HG03108 (cell line): ENCODE measurements around the gene DYNC1I1.
A peak's percentile ranks its signal among the peaks of the same experiment; 100 is the strongest.

Experiments used
- ATAC-seq: cut with Tn5 transposase; IDR thresholded peaks from one replicate; pipeline ENCODE4 v1.9.1; 2021; ENCODE audit warnings: moderate library complexity; ENCODE audit not compliant: unreplicated experiment

DYNC1I1 gene

DNA sequence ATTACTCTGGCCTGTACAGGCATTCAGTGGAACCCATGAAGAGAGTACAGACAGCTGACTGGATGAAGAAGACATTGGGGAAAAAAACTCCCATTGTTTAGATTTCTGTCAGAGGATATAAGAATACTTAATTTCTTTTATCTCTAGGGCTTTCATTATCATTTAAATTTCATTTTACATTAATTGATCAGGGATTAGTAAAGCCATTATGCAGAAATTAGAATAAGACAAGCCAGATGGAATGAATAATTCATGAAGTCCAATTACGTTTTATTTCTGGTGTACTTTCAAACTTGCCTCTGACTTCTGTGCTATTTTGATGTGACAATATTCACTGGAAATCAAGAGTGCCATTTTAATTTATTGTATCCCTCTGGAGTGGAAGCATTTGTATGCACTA lies 302.5 kb downstream of the DYNC1I1 start:
- ATAC-seq, result no peak

- peak; percentile 69 for ATAC-seq
Observed at GRCh38 chr7:96075510-96076349, 303.4 kb downstream of the DYNC1I1 start.

DNA sequence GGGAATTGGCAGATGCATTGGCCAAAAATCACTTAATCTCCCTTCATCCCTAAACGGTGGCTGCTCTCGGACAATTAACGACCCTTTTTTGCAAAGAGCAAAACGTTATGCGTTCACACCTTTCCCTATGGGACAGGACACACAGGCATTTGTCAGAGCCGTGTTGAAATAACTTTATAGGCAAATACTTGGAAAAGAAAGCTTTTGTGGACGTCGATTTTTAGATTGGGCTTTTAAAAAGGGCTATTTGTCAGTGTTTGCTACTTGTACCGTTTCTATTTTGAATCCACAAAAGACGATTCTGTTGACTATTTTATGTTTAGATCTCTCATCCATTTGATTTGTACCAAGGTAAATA lies 304.0 kb downstream of the DYNC1I1 start:
- no peak for ATAC-seq

GRCh38 chr7:96080027-96080426 lies 307.7 kb downstream of the DYNC1I1 start:
- ATAC-seq, result no peak

- ATAC-seq, result no peak
Observed at GRCh38 chr7:96084881-96085553, 312.7 kb downstream of the DYNC1I1 start.

GRCh38 chr7:96085953-96086352 lies 313.6 kb downstream of the DYNC1I1 start:
- ATAC-seq, result no peak

DNA sequence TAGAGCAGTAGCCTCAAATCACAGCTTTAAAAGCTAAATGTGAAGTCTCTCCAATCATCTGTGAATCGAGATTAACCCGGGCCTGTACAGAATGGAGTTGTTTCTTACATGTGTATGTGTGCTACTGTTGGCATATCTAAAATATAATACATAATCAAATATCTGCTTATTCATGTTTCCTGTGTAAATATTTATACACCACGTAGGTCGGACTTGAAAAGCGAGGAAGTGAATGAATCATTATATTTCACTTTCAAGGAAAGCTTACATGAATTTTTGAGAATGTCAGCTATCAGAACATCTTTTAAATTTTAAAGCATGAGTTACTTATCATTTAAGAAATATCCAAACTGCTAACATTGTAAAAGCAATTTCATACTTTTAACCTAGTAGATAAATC lies 316.2 kb downstream of the DYNC1I1 start:
- ATAC-seq, result no peak

- no peak for ATAC-seq
Observed at GRCh38 chr7:96089511-96089910, 317.2 kb downstream of the DYNC1I1 start.

GRCh38 chr7:96090756-96091155 lies 318.4 kb downstream of the DYNC1I1 start:
- no peak for ATAC-seq

DNA sequence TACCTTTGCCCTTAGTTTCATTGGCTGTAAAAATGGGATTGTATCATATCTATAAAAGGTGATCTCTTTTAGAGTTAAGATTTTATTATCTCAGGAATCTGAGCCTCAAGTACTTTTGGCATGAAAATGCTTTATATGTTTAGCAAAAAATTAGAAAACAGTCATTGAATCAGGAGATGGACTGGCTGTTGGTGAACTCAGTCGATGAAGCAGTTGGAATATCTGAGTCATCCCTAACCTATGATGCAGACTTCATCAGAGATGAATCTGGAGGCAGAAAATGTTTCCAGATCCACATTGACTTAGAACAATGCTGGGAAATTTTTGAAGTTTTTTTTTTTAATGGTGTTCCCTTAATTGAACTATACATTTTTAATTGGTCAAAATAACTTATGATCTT lies 321.1 kb downstream of the DYNC1I1 start:
- ATAC-seq, result no peak

DNA sequence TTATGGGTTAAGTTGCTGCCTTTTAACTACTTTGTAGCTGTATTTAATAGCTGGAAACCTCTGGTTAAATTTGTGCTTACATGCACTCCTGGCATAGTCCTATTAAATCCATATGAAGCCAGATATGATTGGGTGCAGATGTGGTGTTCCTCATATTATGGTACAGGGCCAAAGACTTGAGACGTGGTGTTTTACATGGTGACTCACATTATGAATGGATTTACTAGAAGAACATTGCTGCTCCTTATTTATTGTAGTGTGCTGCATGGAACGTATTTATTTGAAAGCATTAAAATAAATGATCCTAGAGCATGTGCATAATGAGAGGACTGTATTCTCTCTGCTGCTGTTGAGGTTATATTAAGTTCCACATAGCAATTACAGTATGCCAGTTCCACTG lies 325.5 kb downstream of the DYNC1I1 start:
- ATAC-seq, result no peak

DNA sequence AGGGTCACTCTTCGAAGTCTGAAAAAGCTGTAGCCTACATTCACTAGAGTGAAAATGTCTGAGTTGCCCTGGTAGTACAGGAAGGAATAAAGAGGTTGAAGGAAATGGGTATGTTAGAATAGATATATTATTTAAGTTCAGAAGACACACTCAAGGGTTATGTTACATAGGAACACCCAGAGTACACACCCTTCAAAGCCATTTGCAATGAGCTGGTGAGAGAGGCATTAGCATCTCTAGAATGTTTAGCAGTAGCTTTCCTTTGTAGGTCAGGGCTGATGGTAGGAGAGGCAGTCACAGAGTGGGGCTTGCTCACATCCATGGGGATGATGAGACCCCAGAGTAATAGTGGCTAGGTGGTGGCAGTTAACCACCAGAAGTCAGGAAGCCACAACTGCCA lies 328.4 kb downstream of the DYNC1I1 start:
- no peak for ATAC-seq

DNA sequence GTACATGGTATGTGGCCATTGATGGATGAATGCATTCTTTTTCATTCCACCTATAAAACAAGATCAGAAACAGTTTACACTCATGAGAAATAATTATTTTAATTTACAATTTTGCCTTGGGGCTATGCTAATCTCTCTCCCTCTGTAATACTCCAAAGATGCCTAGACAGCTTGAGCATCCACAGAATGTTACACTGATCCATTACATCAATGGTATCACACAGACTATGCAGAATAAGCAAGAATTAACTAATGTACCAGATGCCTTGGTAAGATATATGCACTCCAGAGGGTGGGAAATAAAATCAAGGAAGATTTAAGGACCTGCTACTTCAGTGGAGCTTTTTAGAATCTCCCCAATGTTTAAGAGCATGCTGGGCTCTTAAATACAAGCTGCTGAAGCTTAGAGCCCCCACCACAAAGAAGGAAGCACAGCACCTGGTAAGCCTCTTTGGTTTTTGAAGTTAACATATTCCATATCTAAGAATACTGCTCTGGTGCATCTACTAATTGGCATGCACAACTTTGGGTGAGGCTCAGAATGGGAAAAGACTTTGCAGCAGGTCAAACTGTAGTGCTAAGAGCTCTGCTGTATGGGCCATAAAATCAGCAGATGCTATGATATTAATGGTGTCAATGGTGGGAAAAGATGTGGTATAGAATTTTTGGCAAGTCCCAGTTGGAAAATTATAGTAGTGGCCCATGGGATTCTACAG lies 329.9 kb downstream of the DYNC1I1 start:
- no peak for ATAC-seq

- no peak for ATAC-seq
Observed at GRCh38 chr7:96104984-96105383, 332.6 kb downstream of the DYNC1I1 start.

- no peak for ATAC-seq
Observed at GRCh38 chr7:96111405-96111804, 339.1 kb downstream of the DYNC1I1 start.

- ATAC-seq, result no peak
Observed at GRCh38 chr7:96114190-96114589, 341.8 kb downstream of the DYNC1I1 start.

DNA sequence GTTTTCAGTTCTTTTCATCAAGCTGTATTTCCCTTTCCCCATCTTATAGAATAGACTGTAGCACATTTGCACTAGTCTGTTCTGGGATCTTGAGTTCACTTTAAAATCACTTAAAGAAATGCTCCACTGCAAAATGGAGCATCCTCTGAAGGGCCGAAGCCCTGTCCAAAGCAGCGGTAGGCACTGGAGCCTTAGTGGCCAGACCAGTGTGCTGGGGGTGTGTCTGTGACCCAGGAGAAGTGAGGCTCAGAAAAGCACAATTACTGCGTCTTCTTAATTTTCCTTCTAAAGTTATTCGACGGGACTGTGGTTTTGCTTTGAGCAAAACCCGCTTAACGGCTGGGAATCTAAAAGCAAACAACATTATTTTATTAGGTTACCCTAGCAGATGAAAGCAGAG lies 343.8 kb downstream of the DYNC1I1 start:
- ATAC-seq, result no peak

GRCh38 chr7:96118449-96119001 lies 346.2 kb downstream of the DYNC1I1 start:
- ATAC-seq, result no peak

DNA sequence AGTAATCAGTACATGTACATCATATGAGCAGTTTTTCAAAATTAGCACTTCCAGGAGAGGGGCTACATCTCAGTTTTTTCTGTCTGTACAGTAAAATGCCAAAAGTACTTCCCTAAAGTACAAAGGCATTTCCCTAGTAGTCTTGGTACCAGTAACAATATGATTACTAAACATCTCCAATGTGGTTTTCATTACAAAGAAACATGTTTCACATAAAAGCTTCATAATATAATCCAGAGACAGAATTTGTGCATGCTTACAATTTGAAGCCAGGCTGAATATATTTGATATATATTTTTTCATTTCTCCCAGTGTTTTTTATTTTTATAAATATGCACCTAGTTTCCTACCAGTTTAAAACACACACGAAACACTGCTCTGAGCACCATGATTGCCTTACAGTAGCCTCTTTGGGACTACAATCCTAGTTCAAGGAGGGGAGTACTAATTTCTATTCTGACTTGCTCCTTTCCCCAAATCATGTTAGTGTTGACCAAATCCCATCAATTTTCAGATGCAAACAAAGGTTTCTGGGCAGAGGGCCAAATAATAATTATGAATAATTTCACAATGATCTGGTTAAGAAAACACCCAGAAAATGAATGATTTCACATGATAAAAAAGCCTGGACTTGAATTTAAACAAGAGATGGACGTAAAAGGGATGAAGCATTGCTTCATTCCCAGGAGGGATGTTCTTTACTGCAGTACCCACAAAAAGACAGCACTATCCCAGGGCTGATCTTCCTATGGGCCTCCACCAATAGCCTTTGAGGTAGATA lies 348.3 kb downstream of the DYNC1I1 start:
- no peak for ATAC-seq

- ATAC-seq, result no peak
Observed at GRCh38 chr7:96121752-96122151, 349.4 kb downstream of the DYNC1I1 start.

GRCh38 chr7:96122746-96123145 lies 350.4 kb downstream of the DYNC1I1 start:
- no peak for ATAC-seq
